Stimulated activated CD4-positive, alpha-beta T cell treated with anti-CD3 and anti-CD28 coated beads, Interleukin-1b, Interleukin-23, amount 100 ng/mL, for 48 hours (primary cell): ENCODE measurements around the gene KRTDAP.
"Not testable (repeated sequence)": the region's sequence is repeated elsewhere in the genome, so short reads cannot be mapped to it uniquely, and the experiment has no call there.

Experiments
- DNase-seq: peaks from one replicate; pipeline ENCODE4 v3.0.0-alpha.2; 2020

KRTDAP gene

DNA sequence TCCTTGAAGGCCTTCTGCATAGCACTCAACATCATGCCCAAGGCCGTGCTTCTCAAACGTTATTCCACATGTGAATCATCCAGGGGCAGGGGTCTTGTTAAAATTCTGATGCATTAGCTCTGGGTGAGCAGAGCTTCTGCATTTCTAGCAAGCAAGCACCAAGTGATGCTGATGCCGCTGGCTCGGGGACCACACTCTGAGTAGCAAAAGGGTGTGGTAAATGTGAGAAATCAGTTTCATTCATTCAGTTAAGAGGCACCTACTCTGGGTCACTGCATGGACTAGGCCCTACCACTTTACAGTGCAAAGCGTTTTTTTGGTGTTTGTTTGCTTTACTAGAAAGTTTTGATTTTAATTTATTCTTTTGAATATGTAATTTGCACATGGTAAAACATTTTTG, 7.2 kb downstream of the KRTDAP start:
- DNase-seq = no peak

DNA sequence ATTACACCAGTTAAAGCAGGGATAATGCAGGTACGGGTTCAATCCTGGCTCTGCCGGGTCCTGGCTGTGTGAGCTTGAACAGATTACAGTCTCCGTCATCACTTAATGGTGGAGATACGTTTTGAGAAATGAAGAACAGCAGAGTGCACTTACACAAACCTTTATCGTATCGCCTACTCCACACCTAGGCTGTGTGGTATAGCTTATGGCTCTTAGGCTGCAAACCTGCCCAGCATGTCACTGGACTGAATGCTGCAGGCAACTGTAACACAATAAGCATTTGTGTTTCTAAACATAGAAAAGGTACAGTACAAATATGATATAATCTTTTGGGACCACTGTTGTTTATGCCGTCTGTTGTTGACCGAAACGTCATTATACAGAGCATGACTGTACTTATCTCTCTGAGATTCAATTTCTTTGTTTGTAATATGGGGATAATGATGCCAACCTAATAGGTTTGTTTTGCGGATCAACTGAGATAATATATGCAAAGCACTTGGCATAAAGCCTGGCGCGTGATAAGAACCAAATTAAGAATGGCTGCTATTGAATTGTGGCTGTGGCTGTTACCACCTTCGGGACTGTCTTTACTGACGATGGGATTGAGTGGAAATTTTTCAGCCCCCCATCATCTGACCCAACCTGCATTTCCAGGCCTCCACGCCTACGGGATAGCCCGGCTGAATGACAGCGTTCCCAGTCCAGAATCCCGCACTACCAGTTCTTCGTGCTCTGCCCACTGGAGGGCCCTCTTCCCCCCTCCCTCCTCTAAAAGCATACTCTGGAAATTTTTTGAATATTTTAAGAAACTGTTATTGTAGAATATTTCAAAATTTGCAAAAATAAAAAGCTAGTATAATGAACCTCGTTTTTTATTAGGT, 11.2 kb downstream of the KRTDAP start:
- no peak for DNase-seq

DNA sequence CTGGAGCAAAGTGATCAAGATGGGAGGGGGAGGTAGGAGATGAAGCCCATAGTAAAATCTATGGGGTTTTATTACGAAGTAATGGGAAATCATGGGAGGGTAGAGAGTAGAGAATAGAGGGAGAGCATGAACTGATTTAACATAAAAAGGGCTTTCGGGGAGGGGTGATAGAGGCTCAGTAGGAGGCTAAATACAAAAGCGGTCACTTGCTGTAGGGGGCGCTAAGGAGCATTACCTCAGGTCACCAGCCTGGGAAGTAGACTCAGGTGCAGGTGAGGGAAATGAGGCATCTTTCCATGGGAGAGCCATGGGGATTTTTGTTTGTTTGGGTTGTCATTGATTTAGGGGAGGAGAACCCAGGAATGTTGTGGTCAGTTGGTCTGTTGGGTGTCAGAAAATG, 14.1 kb downstream of the KRTDAP start:
- peak; percentile 24 for DNase-seq

DNA sequence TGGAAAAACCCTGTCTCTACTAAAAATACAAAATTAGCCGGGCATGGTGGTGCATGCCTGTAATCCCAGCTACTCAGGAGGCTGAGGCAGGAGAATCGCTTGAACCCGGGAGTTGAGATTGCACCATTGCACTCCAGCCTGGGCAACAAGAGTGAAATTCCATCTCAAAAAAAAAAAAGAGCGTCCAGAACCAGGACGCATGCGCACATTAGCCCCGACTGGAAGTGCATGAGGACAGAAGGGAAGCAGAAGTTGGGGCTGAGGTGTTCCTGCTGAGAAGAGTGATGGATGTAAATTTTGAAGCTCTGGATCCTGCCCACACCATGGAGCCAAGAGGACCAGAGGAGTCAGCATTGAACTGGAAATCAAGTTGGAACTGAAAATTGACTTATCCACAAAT, 15.7 kb downstream of the KRTDAP start:
- DNase-seq = not testable (repeated sequence)

DNA sequence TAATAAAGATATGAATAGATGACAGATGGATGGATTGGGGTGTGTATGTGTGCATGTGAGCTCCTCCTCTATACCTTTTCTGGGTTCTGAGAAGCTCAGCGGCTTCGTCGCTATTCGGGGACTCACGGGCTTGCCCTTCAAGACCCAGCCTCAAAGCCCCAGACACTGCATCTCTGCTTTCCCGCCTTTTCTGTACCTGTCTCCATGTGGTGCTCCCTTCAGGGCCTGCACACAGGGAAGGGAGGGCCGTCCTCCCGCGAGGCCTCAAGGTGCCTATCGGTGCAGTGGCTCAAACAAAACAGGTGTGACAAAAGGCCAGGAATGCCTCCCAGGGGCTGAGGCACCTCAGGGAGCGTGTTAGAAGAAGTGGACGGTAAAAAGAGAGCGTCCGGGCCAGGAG, 16.2 kb downstream of the KRTDAP start:
- no peak for DNase-seq

DNA sequence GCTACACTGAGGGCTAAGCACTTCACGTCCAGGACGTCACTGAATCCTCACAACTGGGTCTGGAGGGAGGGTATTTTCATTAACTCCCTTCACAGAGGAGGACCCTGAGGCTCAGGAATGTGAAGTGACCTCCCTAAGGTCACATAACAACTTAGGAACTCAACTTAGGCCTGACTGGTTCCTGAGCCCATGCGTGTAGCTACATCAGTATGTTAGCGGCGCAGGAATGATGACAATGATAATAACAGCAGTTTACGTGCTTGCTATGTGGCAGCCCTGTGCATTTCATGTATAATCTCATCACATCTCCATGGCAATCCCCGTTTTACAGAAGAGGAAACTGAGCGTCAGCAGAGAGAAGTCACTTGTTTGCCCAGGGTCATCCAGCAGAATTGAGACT, 18.3 kb downstream of the KRTDAP start:
- no peak for DNase-seq

DNA sequence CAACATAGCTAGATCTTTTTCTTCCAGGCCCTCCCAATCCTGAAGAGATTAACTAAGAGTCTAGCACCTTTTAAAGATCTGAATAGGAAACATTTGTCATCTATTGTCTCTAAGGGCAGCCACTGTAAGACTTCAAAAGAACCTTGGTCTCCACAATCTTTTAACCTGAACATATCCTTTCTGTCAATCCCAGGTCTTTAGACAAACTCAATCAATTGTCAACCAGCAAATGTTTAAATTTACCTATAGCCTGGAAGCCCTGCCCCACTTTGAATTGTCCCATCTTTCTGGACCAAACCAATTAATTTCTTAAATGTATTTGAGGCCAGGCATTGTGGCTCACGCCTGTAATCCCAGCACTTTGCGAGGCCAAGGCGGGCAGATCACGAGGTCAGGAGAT, 19.2 kb downstream of the KRTDAP start:
- not testable (repeated sequence) for DNase-seq

DNA sequence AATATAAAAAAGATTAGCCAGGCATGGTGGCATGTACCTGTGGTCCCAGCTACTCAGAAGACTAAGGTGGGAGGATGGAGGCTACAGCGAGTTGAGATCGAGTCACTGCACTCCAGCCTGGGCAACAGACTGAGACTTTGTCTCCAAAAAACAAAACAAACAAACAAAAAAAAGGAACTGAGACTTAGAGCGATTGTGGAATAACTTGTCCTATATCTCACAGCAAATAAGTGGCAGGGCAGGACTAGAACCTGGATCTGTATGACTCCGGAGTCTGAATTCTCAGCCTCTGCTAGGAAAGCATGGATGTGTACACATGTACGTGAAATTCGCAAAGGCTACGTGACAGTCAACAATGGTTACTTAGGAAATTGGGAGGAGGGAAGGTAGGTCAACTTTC, 20.1 kb downstream of the KRTDAP start:
- no peak for DNase-seq

DNA sequence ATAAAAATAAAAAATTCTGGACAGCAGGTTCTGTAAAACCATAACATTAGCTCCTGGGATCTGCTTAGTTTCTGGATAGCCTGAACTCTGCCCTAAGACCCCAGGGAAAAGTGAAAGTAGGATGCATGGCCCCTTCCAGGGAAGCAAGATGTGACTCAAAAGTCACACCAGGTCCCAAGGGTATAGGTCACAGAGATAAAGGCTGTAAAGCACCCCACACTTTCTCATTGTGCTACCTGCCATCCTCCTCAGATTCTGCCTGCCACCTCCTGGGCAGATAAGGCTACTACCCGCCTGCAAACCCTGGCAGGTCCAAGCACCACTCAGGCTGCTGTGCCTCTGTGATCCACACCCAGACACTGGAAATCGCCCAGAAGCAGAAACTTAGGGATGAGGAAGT, 21.6 kb downstream of the KRTDAP start:
- DNase-seq = peak; percentile 69

DNA sequence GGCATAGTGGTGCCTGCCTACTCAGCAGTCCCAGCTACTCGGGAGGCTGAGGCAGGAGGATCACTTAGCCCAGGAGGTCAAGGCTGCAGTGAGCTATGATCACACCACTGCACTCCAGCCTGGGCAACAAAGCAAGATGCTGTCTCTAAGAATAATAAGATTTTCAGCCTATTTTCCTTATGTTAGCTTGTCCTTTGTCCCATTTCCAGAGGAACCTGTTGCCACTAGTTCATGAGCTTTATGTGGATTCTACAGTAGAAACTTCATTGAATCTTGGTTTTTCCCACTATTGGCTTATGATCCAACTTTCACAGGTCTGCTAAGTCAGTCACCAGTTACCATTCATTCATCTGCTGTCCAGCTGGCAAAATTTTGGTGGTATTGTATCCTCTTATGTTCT, 24.0 kb downstream of the KRTDAP start:
- no peak for DNase-seq

DNA sequence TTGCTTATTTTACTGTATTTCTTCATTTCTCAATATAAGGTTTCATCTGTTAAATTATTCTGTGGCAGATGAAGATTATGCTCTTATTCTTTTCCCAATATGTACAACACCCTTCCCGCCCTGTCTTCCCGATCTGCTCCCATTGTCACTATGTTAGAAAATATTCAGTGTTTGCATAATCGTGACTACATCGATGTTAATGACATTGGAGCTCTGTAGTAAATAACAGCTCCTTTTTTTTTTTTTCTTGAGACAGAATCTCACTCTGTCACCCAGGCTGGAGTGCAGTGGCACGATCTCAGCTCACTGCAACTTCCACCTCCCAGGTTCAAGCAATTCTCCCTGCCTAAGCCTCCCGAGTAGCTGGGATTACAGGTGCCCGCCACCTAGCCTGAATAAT, 27.3 kb downstream of the KRTDAP start:
- not testable (repeated sequence) for DNase-seq

DNA sequence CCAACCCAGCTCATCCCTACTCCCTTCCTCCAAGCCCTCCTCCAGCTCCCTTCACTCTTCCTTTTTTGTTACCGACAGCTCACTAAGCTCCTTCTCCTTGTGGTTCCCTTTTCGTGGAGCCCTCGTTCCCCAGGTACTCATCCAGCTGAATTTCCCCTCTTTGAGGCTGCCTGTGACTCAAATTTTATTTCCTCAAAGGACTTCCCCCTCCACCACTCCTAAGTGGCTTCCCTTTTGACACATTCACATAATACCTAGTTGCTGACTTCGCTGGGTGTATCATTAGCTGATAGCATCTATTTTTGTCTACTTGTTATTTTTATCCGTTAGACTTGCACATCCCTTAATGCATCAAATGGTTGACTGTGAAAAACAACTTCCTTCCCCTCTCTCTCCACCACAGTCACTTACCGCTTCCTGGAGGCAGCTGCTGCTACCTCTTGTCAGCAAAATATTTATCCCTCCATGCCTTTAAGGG, 27.7 kb downstream of the KRTDAP start:
- peak; percentile 14 for DNase-seq

DNA sequence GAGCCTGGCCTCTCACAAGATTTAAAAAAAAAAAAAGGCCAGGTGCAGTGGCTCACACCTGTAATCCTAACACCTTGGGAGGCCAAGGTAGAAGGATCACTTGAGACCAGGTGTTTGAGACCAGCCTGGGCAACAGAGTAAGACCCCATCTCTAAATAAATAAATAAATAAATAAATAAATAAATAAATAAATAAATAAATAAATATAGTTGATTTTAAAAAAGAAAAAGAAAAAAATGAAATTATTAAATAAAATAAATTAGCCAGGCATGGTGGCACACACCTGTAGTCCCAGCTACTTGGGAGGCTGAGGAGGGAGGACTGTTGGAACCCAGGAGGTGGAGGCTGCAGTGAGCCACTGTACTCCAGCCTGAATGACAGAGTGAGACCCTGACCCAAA, 28.5 kb downstream of the KRTDAP start:
- DNase-seq = not testable (repeated sequence)

DNA sequence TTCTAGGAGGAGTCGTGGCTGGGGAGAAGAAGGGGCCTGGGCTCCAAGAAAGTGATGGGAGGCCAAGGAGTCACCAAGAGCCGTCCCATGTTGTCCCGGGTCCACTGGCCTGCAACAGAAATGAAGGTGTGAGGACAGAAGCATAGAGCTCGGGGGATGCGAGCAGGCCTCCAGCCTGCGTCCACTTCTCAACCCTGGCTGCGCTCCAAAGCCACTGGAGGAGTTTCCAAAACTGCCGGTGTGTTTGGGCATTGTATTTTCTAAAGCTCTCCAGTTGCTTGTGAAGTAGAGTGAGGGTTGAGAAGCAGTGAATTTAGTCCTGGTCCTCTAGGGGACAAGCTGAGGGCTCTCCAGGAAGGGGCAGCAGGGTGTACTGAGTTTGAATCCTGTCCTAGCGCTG, 29.2 kb downstream of the KRTDAP start:
- no peak for DNase-seq

DNA sequence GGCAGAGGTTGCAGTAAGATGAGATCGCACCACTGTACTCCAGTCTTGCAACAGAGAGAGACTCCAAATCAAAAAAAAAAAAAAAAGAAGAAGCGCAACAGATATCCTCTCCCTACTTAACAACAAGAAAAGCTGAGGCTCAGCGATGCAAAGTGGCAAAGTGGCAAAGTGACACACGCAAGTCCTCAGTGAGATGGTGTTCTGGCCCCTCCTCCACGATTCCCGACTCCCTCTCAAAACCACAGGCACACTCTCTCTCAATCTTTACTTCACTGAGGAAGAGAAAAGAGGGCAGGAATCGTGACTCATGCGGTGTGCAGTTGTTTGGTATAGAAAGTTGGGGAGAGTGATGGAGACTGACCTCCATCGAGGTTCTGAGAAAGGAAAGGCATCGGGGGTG, 29.7 kb downstream of the KRTDAP start:
- DNase-seq = no peak

DNA sequence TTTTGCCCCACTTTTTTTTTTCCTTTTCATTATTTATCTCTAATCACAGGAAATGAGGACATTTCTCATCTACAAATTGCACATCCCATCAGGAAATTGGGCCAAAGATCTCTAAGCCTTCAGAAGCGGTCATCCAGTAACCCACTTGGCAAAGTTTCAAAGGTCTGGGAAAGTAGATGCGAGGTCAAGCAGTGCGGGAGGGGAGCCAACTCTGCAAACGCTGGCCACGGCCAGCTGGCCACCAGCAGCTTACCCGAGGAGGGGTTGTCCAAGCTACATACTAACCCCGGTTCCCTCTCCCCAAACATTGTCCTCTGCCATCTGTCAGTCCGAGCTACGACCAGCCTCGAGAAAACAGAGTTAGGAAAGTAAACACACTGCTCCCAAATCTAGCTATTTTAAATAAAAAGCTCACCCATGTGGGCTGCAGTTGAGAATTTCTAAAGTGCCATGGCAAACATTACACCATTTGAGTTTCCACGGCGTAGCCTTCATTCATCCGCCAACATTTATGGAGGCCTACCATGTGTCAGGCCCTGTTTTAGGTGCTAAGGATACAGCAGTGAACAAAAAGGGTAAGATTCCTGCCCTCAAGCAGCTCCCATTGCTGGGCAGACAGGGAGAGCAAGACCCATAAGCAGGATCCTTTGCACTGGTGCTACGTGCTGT, 30.7 kb downstream of the KRTDAP start:
- DNase-seq = no peak

DNA sequence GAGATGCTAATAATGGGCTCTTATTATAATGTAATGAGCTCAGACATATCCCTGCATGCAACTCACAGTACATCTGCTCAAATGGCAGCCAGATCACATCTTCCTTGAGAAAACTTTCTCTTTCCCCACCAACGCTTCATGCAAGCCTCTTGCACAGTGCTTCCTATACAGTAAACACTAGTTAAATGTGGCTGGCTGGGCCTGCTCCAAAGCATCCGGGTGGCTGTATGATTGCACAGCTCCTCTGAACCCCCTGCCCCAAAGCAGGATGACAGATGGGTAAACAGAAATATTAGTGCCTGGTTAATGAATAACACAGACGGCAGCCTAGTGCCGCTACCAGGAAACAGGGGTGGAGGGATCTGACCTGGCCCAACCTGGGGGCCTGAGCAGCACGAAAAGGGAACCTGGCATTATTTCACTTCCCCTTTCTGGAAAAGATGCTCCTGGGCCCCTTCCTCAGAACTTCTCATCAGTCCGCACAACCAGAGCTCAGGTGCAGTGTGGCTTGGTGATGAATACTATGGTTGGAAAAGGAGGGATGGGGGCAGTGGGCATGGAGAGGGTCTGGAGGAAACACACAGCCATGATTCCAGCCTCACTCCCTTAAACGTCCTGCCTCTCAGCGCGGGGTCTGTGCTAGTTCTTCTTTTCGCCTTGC, 31.4 kb downstream of the KRTDAP start:
- no peak for DNase-seq

DNA sequence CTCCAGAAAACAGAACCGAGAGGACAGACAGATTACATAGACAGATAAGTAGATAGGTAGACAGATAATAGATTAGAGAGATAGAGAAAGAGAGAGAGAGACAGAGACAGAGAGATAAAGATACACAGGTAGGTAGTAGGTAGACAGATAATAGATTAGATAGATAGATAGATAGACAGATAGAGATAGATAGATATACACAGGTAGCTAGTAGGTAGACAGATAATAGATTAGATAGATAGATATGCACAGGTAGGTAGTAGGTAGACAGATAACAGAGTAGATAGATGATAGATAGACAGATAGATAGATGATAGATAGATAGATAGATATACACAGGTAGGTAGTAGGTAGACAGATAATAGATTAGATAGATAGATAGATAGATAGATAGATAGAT, 32.1 kb downstream of the KRTDAP start:
- DNase-seq = no peak

DNA sequence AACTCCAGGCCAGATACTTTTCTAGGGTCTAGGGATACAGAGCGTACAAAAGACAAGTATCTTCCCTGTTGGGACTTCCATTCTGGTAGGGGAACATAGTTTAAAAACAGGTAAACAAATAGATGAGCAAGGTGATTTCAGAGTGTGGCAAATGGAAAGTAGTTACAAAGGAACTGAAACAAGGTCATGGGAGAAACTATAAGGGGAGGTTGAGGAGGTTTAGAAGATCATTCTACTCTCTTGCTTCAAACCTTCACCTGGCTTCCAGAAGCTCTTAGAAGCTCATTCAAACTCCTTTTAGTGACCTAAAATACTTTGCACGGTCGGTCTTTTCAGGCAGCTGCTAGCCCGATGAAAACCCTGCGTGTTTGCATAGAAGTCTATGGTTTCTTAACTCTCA, 33.1 kb downstream of the KRTDAP start:
- DNase-seq = no peak

DNA sequence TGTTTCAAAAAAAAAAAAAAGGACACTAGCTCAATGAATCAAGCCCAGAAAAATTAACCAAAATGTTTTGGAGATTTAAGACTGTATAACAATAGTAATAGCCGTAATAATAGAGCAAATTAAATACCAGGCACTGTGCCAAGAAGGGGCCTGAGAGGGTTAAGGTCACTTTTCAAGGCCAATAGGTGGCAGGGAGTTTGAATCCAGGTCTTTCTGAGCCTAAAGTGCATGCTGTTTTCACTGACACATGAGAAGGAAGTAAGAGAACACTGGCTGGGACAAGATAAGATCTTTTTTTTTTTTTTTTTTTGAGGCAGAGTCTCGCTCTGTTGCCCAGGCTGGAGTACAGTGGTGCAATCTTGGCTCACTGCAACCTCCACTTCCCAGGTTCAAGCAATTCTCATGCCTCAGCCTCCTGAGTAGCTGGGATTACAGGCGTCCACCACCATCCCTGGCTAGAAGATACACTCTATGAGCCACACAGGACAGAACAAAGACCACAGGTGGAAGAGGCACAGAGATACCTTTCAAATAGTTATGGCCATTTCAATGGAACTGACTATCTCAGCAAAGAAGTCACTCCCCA, 34.6 kb downstream of the KRTDAP start:
- no peak for DNase-seq

DNA sequence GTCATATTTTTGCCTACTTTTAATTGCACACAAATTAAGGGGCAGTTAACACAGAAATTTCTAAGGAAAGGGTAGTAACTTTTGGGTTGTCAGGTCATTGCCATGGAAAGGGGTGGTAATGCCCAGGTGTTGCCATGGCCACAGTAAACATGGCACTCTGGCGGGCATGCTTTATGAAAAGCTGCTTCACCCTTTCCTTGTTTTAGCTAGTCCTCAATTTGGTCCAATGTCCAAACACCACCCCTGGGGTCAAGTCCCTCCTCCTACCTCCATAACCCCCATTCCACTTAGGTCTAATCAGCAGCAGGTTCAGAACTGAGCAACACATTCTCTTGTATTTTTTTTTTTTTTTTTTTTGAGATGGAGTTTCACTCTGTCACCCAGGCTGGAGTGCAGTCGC, 35.6 kb downstream of the KRTDAP start:
- DNase-seq = no peak

DNA sequence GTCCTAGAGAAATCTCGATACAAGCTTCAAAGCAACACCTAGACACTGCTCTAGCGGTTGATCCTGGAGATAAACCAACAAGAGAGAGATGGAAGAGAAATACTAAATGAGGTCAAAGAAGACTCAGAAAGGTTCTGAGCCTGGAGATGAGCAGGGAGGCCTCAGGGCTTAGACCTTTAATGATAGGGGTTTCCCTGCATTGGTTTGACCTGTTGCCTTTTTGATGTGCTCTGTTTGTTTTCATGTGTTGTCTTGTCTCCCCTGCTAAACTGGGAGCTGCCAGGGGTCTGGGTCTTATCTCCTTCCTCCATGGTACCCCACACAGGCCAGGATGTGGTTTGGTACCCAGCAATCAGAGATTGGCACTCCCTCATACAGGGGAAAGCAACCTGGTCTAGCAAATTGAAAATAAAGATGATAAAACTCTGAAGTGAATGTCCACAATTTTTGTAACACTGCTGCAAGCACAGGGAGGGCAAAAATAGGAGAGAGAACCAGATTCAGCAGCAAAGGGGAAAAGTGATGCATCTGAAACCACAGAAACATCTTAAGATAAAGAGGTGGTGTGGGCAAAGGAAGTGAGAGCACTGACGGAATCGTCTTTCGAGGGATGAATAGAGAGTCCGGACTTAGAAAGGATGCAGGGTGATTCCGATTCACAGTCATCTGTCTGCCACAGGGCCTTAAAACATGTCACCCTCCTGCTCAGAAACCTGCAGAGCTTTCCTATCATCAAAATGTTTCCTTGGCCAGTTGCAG, 38.7 kb downstream of the KRTDAP start:
- peak; percentile 29 for DNase-seq
